HepG2 (cell line): ENCODE measurements around the gene VASN.

ENCODE experiments used
- CREM ChIP-seq, 2 experiments: sonication (generic) in 1 of 2; formaldehyde crosslinking in 1 of 2; IDR thresholded peaks; 2 replicates each; pipeline versions ENCODE4 v1.4.0 to v1.6.1; 2016 to 2020; ENCODE audit warnings: antibody characterized with exemption in 1 of 2, mild to moderate bottlenecking in 1 of 2, missing genetic modification reagents in 1 of 2
- MTA1 ChIP-seq: sonication (generic); formaldehyde crosslinking; IDR thresholded peaks from 2 replicates; pipeline ENCODE4 v1.4.0; 2020; ENCODE audit warnings: missing genetic modification reagents, mild to moderate bottlenecking, borderline replicate concordance
- POLR2A ChIP-seq, 2 experiments: IDR thresholded peaks; 2 replicates each; pipeline ENCODE4 v1.6.1; 2011; ENCODE audit warnings: low read depth in 2 of 2, low read length in 2 of 2, mild to moderate bottlenecking in 1 of 2, moderate library complexity in 1 of 2; ENCODE audit not compliant: insufficient read depth in 1 of 2
- SP2 ChIP-seq: sonication (generic); formaldehyde crosslinking; IDR thresholded peaks from 2 replicates; pipeline ENCODE4 v1.5.1; 2020; ENCODE audit warnings: mild to moderate bottlenecking, missing genetic modification reagents
- TP53 ChIP-seq: sonication (generic); formaldehyde crosslinking; conservative IDR thresholded peaks from 2 replicates; pipeline ENCODE4 v1.4.0; 2020; ENCODE audit warnings: missing genetic modification reagents
- TF ChIP-seq, protein P1 (sequence below): sonication (generic); formaldehyde crosslinking; IDR thresholded peaks from 2 replicates; pipeline ENCODE4 v1.5.0; 2020; ENCODE audit warnings: mild to moderate bottlenecking, missing genetic modification reagents, moderate library complexity
- TF ChIP-seq, protein P2 (sequence below), 2 experiments: sonication (generic) in 1 of 2; formaldehyde crosslinking in 1 of 2; IDR thresholded peaks; 2 replicates each; pipeline versions ENCODE4 v1.4.0 to v1.6.1; 2018 to 2020; ENCODE audit warnings: missing genetic modification reagents in 2 of 2, borderline replicate concordance in 1 of 2, low read depth in 1 of 2, mild to moderate bottlenecking in 1 of 2, missing biosample characterization in 1 of 2

DNA sequence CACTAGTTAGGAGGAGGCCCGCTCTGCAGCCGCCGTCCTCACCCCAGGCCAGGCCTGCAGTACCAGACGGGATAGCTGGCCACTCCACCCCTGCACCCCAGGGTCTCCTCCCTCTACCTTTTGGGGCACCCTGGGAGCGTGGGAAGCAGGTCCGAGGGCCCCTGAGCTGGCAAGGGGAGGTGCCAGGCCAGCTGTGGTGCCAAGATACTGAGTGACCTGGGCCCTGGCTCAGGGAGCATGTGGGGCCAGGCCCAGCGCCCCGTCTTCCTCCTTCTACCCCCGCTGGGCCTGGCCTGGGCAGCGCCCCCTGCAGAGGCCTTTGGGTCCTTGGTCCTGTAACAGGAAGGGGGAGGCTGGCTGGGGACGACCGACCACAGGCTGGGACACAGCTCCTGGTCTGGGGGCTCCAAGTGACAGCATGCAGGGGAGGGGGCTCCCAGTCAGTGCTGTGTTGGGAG lies 33.5 kb upstream of the VASN start:
- no peak for TF ChIP-seq SP2 (CRISPR knock-in tag)
- TF ChIP-seq POLR2A (IDR thresholded peaks at IDR 0.05; ENCODE audit: insufficient read depth in 1 of 2, low read depth in 2 of 2, low read length in 2 of 2), result 0 out of 4 replicates have a peak, but pooled peaks of 1 of the 2 experiments have one; percentile 3
- TF ChIP-seq, protein P1, sequence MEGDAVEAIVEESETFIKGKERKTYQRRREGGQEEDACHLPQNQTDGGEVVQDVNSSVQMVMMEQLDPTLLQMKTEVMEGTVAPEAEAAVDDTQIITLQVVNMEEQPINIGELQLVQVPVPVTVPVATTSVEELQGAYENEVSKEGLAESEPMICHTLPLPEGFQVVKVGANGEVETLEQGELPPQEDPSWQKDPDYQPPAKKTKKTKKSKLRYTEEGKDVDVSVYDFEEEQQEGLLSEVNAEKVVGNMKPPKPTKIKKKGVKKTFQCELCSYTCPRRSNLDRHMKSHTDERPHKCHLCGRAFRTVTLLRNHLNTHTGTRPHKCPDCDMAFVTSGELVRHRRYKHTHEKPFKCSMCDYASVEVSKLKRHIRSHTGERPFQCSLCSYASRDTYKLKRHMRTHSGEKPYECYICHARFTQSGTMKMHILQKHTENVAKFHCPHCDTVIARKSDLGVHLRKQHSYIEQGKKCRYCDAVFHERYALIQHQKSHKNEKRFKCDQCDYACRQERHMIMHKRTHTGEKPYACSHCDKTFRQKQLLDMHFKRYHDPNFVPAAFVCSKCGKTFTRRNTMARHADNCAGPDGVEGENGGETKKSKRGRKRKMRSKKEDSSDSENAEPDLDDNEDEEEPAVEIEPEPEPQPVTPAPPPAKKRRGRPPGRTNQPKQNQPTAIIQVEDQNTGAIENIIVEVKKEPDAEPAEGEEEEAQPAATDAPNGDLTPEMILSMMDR (CRISPR knock-in tag), result no peak
- TF ChIP-seq, protein P2, sequence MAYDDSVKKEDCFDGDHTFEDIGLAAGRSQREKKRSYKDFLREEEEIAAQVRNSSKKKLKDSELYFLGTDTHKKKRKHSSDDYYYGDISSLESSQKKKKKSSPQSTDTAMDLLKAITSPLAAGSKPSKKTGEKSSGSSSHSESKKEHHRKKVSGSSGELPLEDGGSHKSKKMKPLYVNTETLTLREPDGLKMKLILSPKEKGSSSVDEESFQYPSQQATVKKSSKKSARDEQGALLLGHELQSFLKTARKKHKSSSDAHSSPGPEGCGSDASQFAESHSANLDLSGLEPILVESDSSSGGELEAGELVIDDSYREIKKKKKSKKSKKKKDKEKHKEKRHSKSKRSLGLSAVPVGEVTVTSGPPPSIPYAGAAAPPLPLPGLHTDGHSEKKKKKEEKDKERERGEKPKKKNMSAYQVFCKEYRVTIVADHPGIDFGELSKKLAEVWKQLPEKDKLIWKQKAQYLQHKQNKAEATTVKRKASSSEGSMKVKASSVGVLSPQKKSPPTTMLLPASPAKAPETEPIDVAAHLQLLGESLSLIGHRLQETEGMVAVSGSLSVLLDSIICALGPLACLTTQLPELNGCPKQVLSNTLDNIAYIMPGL (CRISPR knock-in tag; IDR thresholded peaks at IDR 0.05; ENCODE audit: borderline replicate concordance in 1 of 2, low read depth in 1 of 2), result no peak
- TF ChIP-seq MTA1, result no peak
- no peak for TF ChIP-seq CREM (IDR thresholded peaks at IDR 0.05)
- no peak for TF ChIP-seq CREM (CRISPR knock-in tag; IDR thresholded peaks at IDR 0.05)
- no peak for TF ChIP-seq TP53 (CRISPR knock-in tag)
